ENCODE data around the gene UBR4. TPM values are rescaled to one million over a fixed set of nuclear protein-coding genes. Genes with fewer than 3 reads are reported as not detected.

The UBR4 gene
- total RNA-seq, 4 donors from 2014 or later: 140 to 418 (median 223) TPM

- Histone ChIP-seq H3K4me3 (no peak overlapping the region), H3K36me3 (no peaks in the 10 kb centered on the region), H3K9me3 (no peaks in the 10 kb centered on the region), H3K27ac (peak overlapping the region in 1 of 4 donors; percentile 48), H3K27me3 (peaks cover 17% of the 10 kb centered on the region), H3K4me1 (peaks cover 5 to 22% (median 17%) of the 10 kb centered on the region in 4 donors)
- DNase-seq: no peak
- intact Hi-C loops (cut with DNase I; ENCODE audit: low total_unique reads): no loop called here
- 62% methylated on average over 8 of the region's 8 CpGs; no CpG with 5 or more reads in 1 of the 2 donors for WGBS, 2 donors (ENCODE audit: low coverage in 1 of 2)
- in situ Hi-C loops (cut with MboI; ENCODE audit: low pct_ligation_motif_present in 1 of 4, low pct_unique_long_range_greater_than_20kb in 1 of 4, low sequenced_read_pairs in 3 of 4): no loop called here
- TF ChIP-seq CTCF (IDR thresholded peaks at IDR 0.05): no peak
- peak in 1 of 3 donors; percentile 13 for TF ChIP-seq POLR2AphosphoS5 (IDR thresholded peaks at IDR 0.05)
- no peak for TF ChIP-seq EP300 (IDR thresholded peaks at IDR 0.05; ENCODE audit: low read depth)
- no peak for TF ChIP-seq POLR2A (IDR thresholded peaks at IDR 0.05)
Measured at GRCh38 chr1:19062258-19063029, 147.6 kb downstream of the UBR4 start.

GRCh38 chr1:19061798-19062197 is 148.3 kb downstream of the UBR4 start:
- no peaks in the 10 kb centered on the region for H3K36me3 ChIP-seq
- intact Hi-C loops (cut with DNase I; ENCODE audit: low total_unique reads): no loop called here
- H3K27me3 ChIP-seq: peaks cover 23% of the 10 kb centered on the region
- H3K4me1 ChIP-seq: peaks cover 0 to 15% (median 11%) of the 10 kb centered on the region in 4 donors
- H3K4me3 ChIP-seq: no peak overlapping the region
- H3K27ac ChIP-seq: peak overlapping the region in 1 of 4 donors; percentile 48
- WGBS, 2 donors (ENCODE audit: low coverage in 1 of 2): 44% methylated on average over 2 of the region's 2 CpGs; no CpG with 5 or more reads in 1 of the 2 donors
- in situ Hi-C loops (cut with MboI; ENCODE audit: low pct_ligation_motif_present in 1 of 4, low pct_unique_long_range_greater_than_20kb in 1 of 4, low sequenced_read_pairs in 3 of 4): no loop called here
- TF ChIP-seq EP300 (IDR thresholded peaks at IDR 0.05; ENCODE audit: low read depth) (no peak), POLR2AphosphoS5 (IDR thresholded peaks at IDR 0.05) (no peak), POLR2A (IDR thresholded peaks at IDR 0.05) (no peak), CTCF (IDR thresholded peaks at IDR 0.05) (no peak)
- H3K9me3 ChIP-seq: no peaks in the 10 kb centered on the region
- no peak for DNase-seq

GRCh38 chr1:19061343-19061742 is 148.7 kb downstream of the UBR4 start:
- 100% methylated on average over 1 of the region's 1 CpG; no CpG with 5 or more reads in 1 of the 2 donors for WGBS, 2 donors (ENCODE audit: low coverage in 1 of 2)
- no peak for TF ChIP-seq EP300 (IDR thresholded peaks at IDR 0.05; ENCODE audit: low read depth)
- TF ChIP-seq CTCF (IDR thresholded peaks at IDR 0.05): no peak
- TF ChIP-seq POLR2A (IDR thresholded peaks at IDR 0.05): no peak
- no peak for TF ChIP-seq POLR2AphosphoS5 (IDR thresholded peaks at IDR 0.05)

GRCh38 chr1:19059773-19060172 is 150.3 kb downstream of the UBR4 start:
- Histone ChIP-seq H3K27me3 (peaks cover 42% of the 10 kb centered on the region), H3K36me3 (no peaks in the 10 kb centered on the region), H3K4me1 (no peaks in the 10 kb centered on the region), H3K4me3 (no peak overlapping the region), H3K9me3 (no peaks in the 10 kb centered on the region), H3K27ac (no peak overlapping the region)
- WGBS, 2 donors (ENCODE audit: low coverage in 1 of 2): 60 to 89% methylated on average over 1 to 4 of the region's 4 CpGs
- intact Hi-C loops (cut with DNase I; ENCODE audit: low total_unique reads): no loop called here
- TF ChIP-seq EP300 (IDR thresholded peaks at IDR 0.05; ENCODE audit: low read depth): no peak
- TF ChIP-seq POLR2AphosphoS5 (IDR thresholded peaks at IDR 0.05): no peak
- no peak for TF ChIP-seq CTCF (IDR thresholded peaks at IDR 0.05)
- TF ChIP-seq POLR2A (IDR thresholded peaks at IDR 0.05): no peak
- DNase-seq: no peak
- in situ Hi-C loops (cut with MboI; ENCODE audit: low pct_ligation_motif_present in 1 of 4, low pct_unique_long_range_greater_than_20kb in 1 of 4, low sequenced_read_pairs in 3 of 4): no loop called here

More at GRCh38 chr1:19061343-19061742, 148.7 kb downstream of the UBR4 start:
- H3K4me1 ChIP-seq: peaks cover 0 to 11% (median 6%) of the 10 kb centered on the region in 4 donors
- intact Hi-C loops (cut with DNase I; ENCODE audit: low total_unique reads): no loop called here
- no peaks in the 10 kb centered on the region for H3K36me3 ChIP-seq
- no peak overlapping the region for H3K4me3 ChIP-seq
- H3K27me3 ChIP-seq: peaks cover 27% of the 10 kb centered on the region
- DNase-seq: no peak
- in situ Hi-C loops (cut with MboI; ENCODE audit: low pct_ligation_motif_present in 1 of 4, low pct_unique_long_range_greater_than_20kb in 1 of 4, low sequenced_read_pairs in 3 of 4): no loop called here
- H3K27ac ChIP-seq: peak overlapping the region in 1 of 4 donors; percentile 48
- H3K9me3 ChIP-seq: no peaks in the 10 kb centered on the region

All from transverse colon (tissue), 4 donors.